Lung (tissue), 12 donors: ENCODE measurements around the gene AXDND1. TPM values are rescaled to one million over a fixed set of nuclear protein-coding genes. Genes with fewer than 3 reads are reported as not detected.

Experiments
- ATAC-seq: fragments of 200-7000 bp; cut with Tn5 transposase; one replicate; pipeline ENCODE4 v1.9.1; 2020; ENCODE audit warnings: moderate number of reproducible peaks; ENCODE audit not compliant: insufficient read depth, low FRiP score
- DNase-seq, 3 donors: peaks; one replicate each; pipeline ENCODE4 v3.0.0-alpha.2; 2013 to 2017
- H3K27ac ChIP-seq, 2 donors: one replicate each; pipeline ENCODE4 v1.5.1; 2013; ENCODE audit warnings: mild to moderate bottlenecking in 2 of 2, moderate library complexity in 2 of 2, control low read depth in 1 of 2, inconsistent platforms in 1 of 2, low read depth in 1 of 2, low read length in 1 of 2
- H3K27me3 ChIP-seq, 3 donors: one replicate each; pipeline ENCODE4 v1.5.1; 2013; ENCODE audit warnings: low read length in 2 of 3; ENCODE audit not compliant: control insufficient read depth in 3 of 3, insufficient read depth in 3 of 3
- H3K36me3 ChIP-seq, 4 donors: one replicate each; pipeline ENCODE4 v1.5.1; 2013; ENCODE audit warnings: low read length in 4 of 4, mild to moderate bottlenecking in 1 of 4, moderate library complexity in 1 of 4; ENCODE audit not compliant: control insufficient read depth in 4 of 4, insufficient read depth in 4 of 4
- H3K4me1 ChIP-seq, 5 donors: one replicate each; pipeline ENCODE4 v1.5.1; 2013; ENCODE audit warnings: low read length in 5 of 5, mild to moderate bottlenecking in 2 of 5, moderate library complexity in 1 of 5; ENCODE audit not compliant: control insufficient read depth in 5 of 5, insufficient read depth in 5 of 5
- H3K4me3 ChIP-seq: one replicate; pipeline ENCODE4 v1.5.1; 2013; ENCODE audit warnings: mild to moderate bottlenecking, control low read depth, moderate library complexity
- H3K9ac ChIP-seq, 2 donors: one replicate each; pipeline ENCODE4 v1.5.1; 2013; ENCODE audit warnings: low read length in 2 of 2, control low read depth in 1 of 2; ENCODE audit not compliant: insufficient read depth in 1 of 2
- H3K9me3 ChIP-seq, 4 donors: one replicate each; pipeline ENCODE4 v1.5.1; 2013; ENCODE audit warnings: low read length in 3 of 4, mild to moderate bottlenecking in 1 of 4, moderate library complexity in 1 of 4; ENCODE audit not compliant: control insufficient read depth in 4 of 4, insufficient read depth in 3 of 4
- WGBS, 2 donors: extraction: QIAGEN DNeasy Blood & Tissue Kit; methylation state at CpG; one replicate each; pipeline ENCODE4 v1.1.7; 2013; 5-methylcytosine and 5-hydroxymethylcytosine counted together
- polyA plus RNA-seq, 2 donors: library from polyadenylated mRNA; stranded (reverse); fragments of 200-250 nt; gene quantifications; one replicate each; pipeline ENCODE4 v1.2.1, GENCODE V29; 2013
- total RNA-seq, 2 donors: library from RNA; depleted of rRNA in 1 of 2; stranded (reverse); fragments of >200 nt in 1 of 2; gene quantifications; one replicate each; pipeline ENCODE4 v1.2.1, GENCODE V29; 2014 to 2021
- TF ChIP-seq, protein P1 (sequence below): IDR thresholded peaks from 2 replicates; pipeline ENCODE4 v1.5.1; 2012; ENCODE audit warnings: mild to moderate bottlenecking; ENCODE audit errors: control extremely low read depth, extremely low read depth
- donor health status: control.
- donor health status: control.
- donor health status: Bipolar disorder and iron deficiency.
- donor health status: healthy.
- donor health status: DM: yes; HTN: yes; CAD: no.

The AXDND1 gene
- total and polyA plus RNA-seq, 4 donors: 0.10 to 2.7 (median 0.42) TPM

DNA sequence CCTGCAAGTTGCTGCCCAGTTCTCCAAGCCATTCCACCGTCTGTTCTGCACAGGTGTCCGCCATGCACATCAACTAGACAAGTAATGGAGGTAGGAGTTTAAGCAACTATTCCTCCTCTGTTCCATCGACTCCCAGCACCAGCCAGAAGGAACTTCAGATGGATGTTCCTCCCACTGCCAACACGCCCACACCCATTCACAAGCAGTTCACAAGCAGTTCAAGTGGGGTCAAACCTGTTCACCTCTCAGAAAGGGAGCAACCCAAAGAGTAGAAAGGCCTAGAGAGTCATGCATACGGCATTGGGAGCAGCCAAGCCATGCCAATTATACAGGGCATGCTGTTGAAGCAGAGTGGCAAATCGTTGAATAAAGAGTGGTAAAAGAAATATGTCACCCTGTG lies 221.6 kb downstream of the AXDND1 start:
- Histone ChIP-seq H3K27me3 (peaks cover 0 to 19% (median 4%) of the 10 kb centered on the region in 3 donors), H3K9me3 (peaks cover 0 to 25% (median 0%) of the 10 kb centered on the region in 4 donors), H3K4me1 (peaks cover 0 to 7% (median 2%) of the 10 kb centered on the region in 5 donors), H3K9ac (no peak overlapping the region), H3K27ac (no peak overlapping the region), H3K4me3 (no peak overlapping the region), H3K36me3 (no peaks in the 10 kb centered on the region)
- WGBS, 2 donors: 86 to 91% methylated on average over 6 of the region's 6 CpGs
- ATAC-seq: no peak
- TF ChIP-seq, protein P1, sequence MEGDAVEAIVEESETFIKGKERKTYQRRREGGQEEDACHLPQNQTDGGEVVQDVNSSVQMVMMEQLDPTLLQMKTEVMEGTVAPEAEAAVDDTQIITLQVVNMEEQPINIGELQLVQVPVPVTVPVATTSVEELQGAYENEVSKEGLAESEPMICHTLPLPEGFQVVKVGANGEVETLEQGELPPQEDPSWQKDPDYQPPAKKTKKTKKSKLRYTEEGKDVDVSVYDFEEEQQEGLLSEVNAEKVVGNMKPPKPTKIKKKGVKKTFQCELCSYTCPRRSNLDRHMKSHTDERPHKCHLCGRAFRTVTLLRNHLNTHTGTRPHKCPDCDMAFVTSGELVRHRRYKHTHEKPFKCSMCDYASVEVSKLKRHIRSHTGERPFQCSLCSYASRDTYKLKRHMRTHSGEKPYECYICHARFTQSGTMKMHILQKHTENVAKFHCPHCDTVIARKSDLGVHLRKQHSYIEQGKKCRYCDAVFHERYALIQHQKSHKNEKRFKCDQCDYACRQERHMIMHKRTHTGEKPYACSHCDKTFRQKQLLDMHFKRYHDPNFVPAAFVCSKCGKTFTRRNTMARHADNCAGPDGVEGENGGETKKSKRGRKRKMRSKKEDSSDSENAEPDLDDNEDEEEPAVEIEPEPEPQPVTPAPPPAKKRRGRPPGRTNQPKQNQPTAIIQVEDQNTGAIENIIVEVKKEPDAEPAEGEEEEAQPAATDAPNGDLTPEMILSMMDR: no peak
- no peak for DNase-seq

DNA sequence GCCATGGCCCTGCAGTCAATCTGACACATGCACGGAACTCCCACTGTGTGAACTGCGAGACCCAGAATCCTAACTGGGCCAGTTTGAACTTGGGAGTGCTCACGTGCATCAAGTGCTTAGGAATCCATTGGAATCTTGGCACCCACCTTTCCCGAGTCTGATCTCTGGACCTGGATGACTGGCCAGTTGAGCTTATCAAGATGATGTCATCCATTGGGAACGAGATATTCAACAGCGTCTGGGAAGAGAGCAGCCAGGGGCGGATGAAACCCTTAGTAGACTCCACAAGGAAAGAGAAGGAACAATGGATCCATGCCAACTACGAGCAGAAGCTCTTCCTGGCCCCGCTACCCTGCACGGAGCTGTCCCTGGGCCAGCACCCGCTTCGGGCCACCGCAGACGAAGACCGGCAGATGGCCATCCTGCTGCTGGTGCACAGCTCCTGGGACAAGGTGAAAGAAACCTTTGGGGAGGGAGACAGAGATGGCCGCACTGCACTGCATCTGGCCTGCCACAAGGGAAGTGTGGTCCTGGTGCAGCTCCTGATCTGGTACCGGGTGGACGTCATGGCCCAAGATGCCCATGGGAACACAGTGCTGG lies 222.8 kb downstream of the AXDND1 start:
- no peak overlapping the region for H3K27ac ChIP-seq
- H3K4me1 ChIP-seq: peaks cover 0 to 7% (median 2%) of the 10 kb centered on the region in 5 donors
- ATAC-seq (no peak), DNase-seq (no peak)
- H3K4me3 ChIP-seq: no peak overlapping the region
- WGBS, 2 donors: 92 to 96% methylated on average over 18 of the region's 18 CpGs
- H3K9ac ChIP-seq: no peak overlapping the region
- peaks cover 0 to 25% (median 0%) of the 10 kb centered on the region in 4 donors for H3K9me3 ChIP-seq
- TF ChIP-seq, protein P1: no peak
- H3K36me3 ChIP-seq: no peaks in the 10 kb centered on the region
- H3K27me3 ChIP-seq: peaks cover 1 to 28% (median 16%) of the 10 kb centered on the region in 3 donors

DNA sequence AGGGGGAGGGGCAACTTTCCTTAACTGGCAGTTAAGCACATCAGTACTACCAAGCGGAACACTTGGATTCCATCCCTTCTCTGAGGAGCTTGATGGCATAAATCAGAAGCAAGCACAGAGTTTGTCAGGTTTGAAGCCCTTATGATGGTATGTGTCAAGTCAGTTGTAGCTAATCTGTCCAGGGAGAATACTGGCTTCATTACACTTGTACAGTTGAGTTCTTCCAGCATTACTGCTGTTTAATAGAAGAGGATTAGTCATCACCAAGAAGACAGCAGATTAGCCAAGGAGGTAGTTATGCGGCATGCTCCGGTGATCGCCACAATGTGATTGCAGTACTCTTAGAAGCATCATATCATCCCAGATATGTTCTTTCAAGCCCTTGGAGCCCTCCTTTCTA lies 223.7 kb downstream of the AXDND1 start:
- TF ChIP-seq, protein P1: no peak
- no peaks in the 10 kb centered on the region for H3K36me3 ChIP-seq
- peaks cover 0 to 7% (median 2%) of the 10 kb centered on the region in 5 donors for H3K4me1 ChIP-seq
- ATAC-seq: no peak
- H3K9ac ChIP-seq: no peak overlapping the region
- H3K4me3 ChIP-seq: no peak overlapping the region
- no peak for DNase-seq
- H3K9me3 ChIP-seq: peaks cover 0 to 25% (median 0%) of the 10 kb centered on the region in 4 donors
- peaks cover 3 to 31% (median 18%) of the 10 kb centered on the region in 3 donors for H3K27me3 ChIP-seq
- 85 to 93% methylated on average over 4 of the region's 4 CpGs for WGBS, 2 donors
- no peak overlapping the region for H3K27ac ChIP-seq
